HepG2 (cell line): Measurements from ENCODE around the gene UBXN2A. TPM values are rescaled to one million over a fixed set of nuclear protein-coding genes. Genes with fewer than 3 reads are reported as not detected.

ENCODE experiments used
- ATAC-seq: fragments of 200-7000 bp; cut with Tn5 transposase; 3 replicates; pipeline ENCODE4 v1.9.1; 2020; ENCODE audit warnings: mild to moderate bottlenecking, moderate library complexity
- BruUV-seq: library from RNA; stranded (reverse); fragments of 400-500 nt; replicated peaks from 2 replicates; lab custom pipeline; 2021; lab: Mats Ljungman, UMichigan
- CTCF ChIA-PET: fragments of 300-600 bp; formaldehyde crosslinking; extraction: SDS; loops from one replicate; lab custom pipeline; 2021; ENCODE audit warnings: low total read pairs, inconsistent platforms, low intra/inter-chr PET ratio; lab: Yijun Ruan, JAX
- POLR2A ChIA-PET: fragments of 350-600 bp; sonication (Branson Sonifier 250); formaldehyde crosslinking; loops from one replicate; lab custom pipeline; 2020; ENCODE audit warnings: antibody characterized with exemption, inconsistent platforms; lab: Yijun Ruan, JAX
- DNase-seq: peaks from one replicate; pipeline ENCODE4 v3.0.0-alpha.2; 2015; ENCODE audit warnings: low spot score
- FAIRE-seq: peaks from 3 replicates; lab custom pipeline; 2011; peaks lifted over from hg19 to GRCh38; lab: Jason Lieb, UNC
- H2AFZ ChIP-seq: one replicate; pipeline ENCODE4 v1.6.1; 2011; ENCODE audit warnings: low read length, inconsistent platforms
- H3K27ac ChIP-seq: fragments of 300-600 bp; 3 replicates; pipeline ENCODE4 v1.8.0; 2011; ENCODE audit warnings: mixed run types, mild to moderate bottlenecking, mixed read lengths, low read length, inconsistent platforms; ENCODE audit not compliant: insufficient read depth; ENCODE audit errors: extremely low read length
- H3K27me3 ChIP-seq, 2 experiments: fragments of 200-600 bp in 1 of 2; 2 replicates in 1 of 2; 3 replicates in 1 of 2; pipeline versions ENCODE4 v1.6.0 to v1.8.0; 2011; ENCODE audit warnings: low read length in 2 of 2, mild to moderate bottlenecking in 2 of 2, moderate library complexity in 2 of 2, inconsistent platforms in 1 of 2; ENCODE audit not compliant: insufficient read depth in 2 of 2, control insufficient read depth in 1 of 2
- H3K36me3 ChIP-seq, 2 experiments: fragments of 200-600 bp in 1 of 2; replicated peaks in 1 of 2; 2 replicates in 1 of 2; 3 replicates in 1 of 2; pipeline versions ENCODE4 v1.5.1 to v1.8.0; 2011; ENCODE audit warnings: low read length in 2 of 2, inconsistent platforms in 1 of 2; ENCODE audit not compliant: insufficient read depth in 2 of 2, control insufficient read depth in 1 of 2
- H3K4me1 ChIP-seq: 2 replicates; pipeline ENCODE4 v1.5.1; 2012; ENCODE audit warnings: low read length, inconsistent platforms; ENCODE audit not compliant: insufficient read depth
- H3K4me2 ChIP-seq: 2 replicates; pipeline ENCODE4 v1.6.0; 2011; ENCODE audit warnings: low read depth, low read length, inconsistent platforms
- H3K4me3 ChIP-seq, 3 experiments: fragments of 200-600 bp in 1 of 3; sonication (generic), shearing (Covaris generic) in 1 of 3; replicated peaks in 1 of 3; 2 replicates each; pipeline ENCODE4 v1.5.1; 2011 to 2016; ENCODE audit warnings: low read length in 3 of 3, inconsistent platforms in 2 of 3, low read depth in 2 of 3, mild to moderate bottlenecking in 2 of 3, control low read depth in 1 of 3, mixed read lengths in 1 of 3; ENCODE audit not compliant: insufficient read depth in 1 of 3
- H3K79me2 ChIP-seq: one replicate; pipeline ENCODE4 v1.6.1; 2011; ENCODE audit warnings: low read length, inconsistent platforms; ENCODE audit not compliant: insufficient read depth
- H3K9ac ChIP-seq: 2 replicates; pipeline ENCODE4 v1.6.0; 2011; ENCODE audit warnings: mild to moderate bottlenecking, low read depth, low read length, inconsistent platforms; ENCODE audit not compliant: insufficient read depth
- H3K9me3 ChIP-seq: 2 replicates; pipeline ENCODE4 v1.5.1; 2012; ENCODE audit warnings: mild to moderate bottlenecking, low read length
- H4K20me1 ChIP-seq: 2 replicates; pipeline ENCODE4 v1.6.0; 2011; ENCODE audit warnings: inconsistent platforms, mild to moderate bottlenecking, low read length, moderate library complexity; ENCODE audit not compliant: insufficient read depth
- AGO2 ChIP-seq: fragments of 200-400 bp; formaldehyde crosslinking; optimal IDR thresholded peaks from 2 replicates; pipeline ENCODE3; 2017; ENCODE audit warnings: mild to moderate bottlenecking, low read depth, low read length, moderate library complexity
- ESRRA ChIP-seq: sonication (generic); formaldehyde crosslinking; IDR thresholded peaks from 2 replicates; pipeline ENCODE4 v1.5.1; 2020; ENCODE audit warnings: mild to moderate bottlenecking, low read depth, missing genetic modification reagents
- ETV5 ChIP-seq: IDR thresholded peaks from 2 replicates; pipeline ENCODE4 v1.6.1; 2018; ENCODE audit warnings: missing biosample characterization, missing genetic modification reagents, inconsistent platforms, borderline replicate concordance
- FOXA1 ChIP-seq, 2 experiments: fragments of 450-650 bp in 1 of 2; sonication (generic) in 1 of 2; formaldehyde crosslinking in 1 of 2; IDR thresholded peaks; 2 replicates each; pipeline versions ENCODE4 v1.4.0 to v1.6.1; 2016 to 2020; ENCODE audit warnings: missing genetic modification reagents in 1 of 2
- LCORL ChIP-seq, 2 experiments: fragments of 450-650 bp in 1 of 2; sonication (generic) in 1 of 2; formaldehyde crosslinking in 1 of 2; IDR thresholded peaks; 2 replicates each; pipeline versions ENCODE4 v1.5.0 to v1.6.1; 2017 to 2020; ENCODE audit warnings: antibody characterized with exemption in 1 of 2, missing genetic modification reagents in 1 of 2
- MED13 ChIP-seq: sonication (generic); formaldehyde crosslinking; IDR thresholded peaks from 2 replicates; pipeline ENCODE4 v1.5.0; 2020; ENCODE audit warnings: missing genetic modification reagents
- MED8 ChIP-seq: sonication (generic); formaldehyde crosslinking; IDR thresholded peaks from 2 replicates; pipeline ENCODE4 v1.8.1; 2023; ENCODE audit warnings: mild to moderate bottlenecking, missing genetic modification reagents; ENCODE audit not compliant: insufficient replicate concordance
- MEF2D ChIP-seq: sonication (generic); formaldehyde crosslinking; IDR thresholded peaks from 2 replicates; pipeline ENCODE4 v1.5.1; 2020; ENCODE audit warnings: mild to moderate bottlenecking, missing genetic modification reagents
- MTA1 ChIP-seq: sonication (generic); formaldehyde crosslinking; IDR thresholded peaks from 2 replicates; pipeline ENCODE4 v1.4.0; 2020; ENCODE audit warnings: missing genetic modification reagents, mild to moderate bottlenecking, borderline replicate concordance
- NFE2L2 ChIP-seq: fragments of 150-350 bp; IDR thresholded peaks from 2 replicates; pipeline ENCODE4 v1.6.1; 2014; ENCODE audit warnings: low read length
- RXRB ChIP-seq: IDR thresholded peaks from 2 replicates; pipeline ENCODE4 v1.6.1; 2016; ENCODE audit warnings: borderline replicate concordance, missing genetic modification reagents, missing compliant biosample characterization
- TBP ChIP-seq: sonication (generic); formaldehyde crosslinking; IDR thresholded peaks from 2 replicates; pipeline ENCODE4 v1.5.0; 2020; ENCODE audit warnings: missing genetic modification reagents
- ZBTB20 ChIP-seq: sonication (generic); formaldehyde crosslinking; IDR thresholded peaks from 2 replicates; pipeline ENCODE4 v1.8.1; 2023; ENCODE audit warnings: missing genetic modification reagents, low read depth, mild to moderate bottlenecking, borderline replicate concordance
- ZMYM3 ChIP-seq: sonication (generic); formaldehyde crosslinking; IDR thresholded peaks from 2 replicates; pipeline ENCODE4 v1.5.1; 2020; ENCODE audit warnings: mild to moderate bottlenecking, missing genetic modification reagents
- ZNF18 ChIP-seq: sonication (generic); formaldehyde crosslinking; IDR thresholded peaks from 2 replicates; pipeline ENCODE4 v1.8.0; 2022; ENCODE audit warnings: mild to moderate bottlenecking, missing genetic modification reagents; ENCODE audit not compliant: insufficient replicate concordance
- ZNF24 ChIP-seq: fragments of 450-650 bp; IDR thresholded peaks from 2 replicates; pipeline ENCODE4 v1.6.1; 2017; ENCODE audit warnings: antibody characterized with exemption, mild to moderate bottlenecking
- ZNF816 ChIP-seq: sonication (generic); formaldehyde crosslinking; IDR thresholded peaks from 2 replicates; pipeline ENCODE4 v1.8.0; 2022; ENCODE audit warnings: missing genetic modification reagents, mild to moderate bottlenecking, borderline replicate concordance
- WGBS: methylation state at CpG from one replicate; pipeline ENCODE4 v1.1.6; 2017; ENCODE audit warnings: low lambda C conversion rate; 5-methylcytosine and 5-hydroxymethylcytosine counted together
- in situ Hi-C: cut with HindIII; loops from 2 replicates; pipeline ENCODE4 v1.10.0; 2017; ENCODE audit warnings: low pct_unique_long_range_greater_than_20kb; ENCODE audit not compliant: extremely low pct_ligation_motif_present
- intact Hi-C: fragments of 100-400 bp; cut with micrococcal nuclease; formaldehyde crosslinking; loops from one replicate; pipeline ENCODE4 v1.10.0; 2022; ENCODE audit not compliant: unreplicated experiment
- polyA plus RNA-seq, 8 experiments: library from polyadenylated mRNA; depleted of rRNA in 3 of 8; stranded (reverse) in 7 of 8; unstranded in 1 of 8; fragments of >200 nt; fragmentation: Illumina TruSeq in 4 of 8; extraction: Trizol in 4 of 8; gene quantifications; 2 replicates each; pipeline versions ENCODE4 v1.2.1 to v1.2.3, GENCODE V29; 2011 to 2016; ENCODE audit warnings: low read depth in 4 of 8, missing spikeins in 1 of 8, mixed read lengths in 1 of 8; ENCODE audit not compliant: insufficient read depth in 1 of 8
- total RNA-seq, 5 experiments: library from RNA; depleted of rRNA; stranded (reverse); fragments of >200 nt; fragmentation: Illumina TruSeq; extraction: Trizol; gene quantifications; 2 replicates each; pipeline ENCODE4 v1.2.3, GENCODE V29; 2016; ENCODE audit warnings: low read depth in 1 of 5
- TF ChIP-seq, protein P1 (sequence below): IDR thresholded peaks from 2 replicates; pipeline ENCODE4 v1.6.1; 2016; ENCODE audit warnings: low read depth
- TF ChIP-seq, protein P2 (sequence below): sonication (generic); formaldehyde crosslinking; IDR thresholded peaks from 2 replicates; pipeline ENCODE4 v1.4.0; 2020; ENCODE audit warnings: missing genetic modification reagents

The UBXN2A gene
- total and polyA plus RNA-seq, 2 of the 13 experiments (the other 11 are each of a cell fraction or from before 2014, with no cell fraction given), result 8.3 to 20.9 TPM

DNA sequence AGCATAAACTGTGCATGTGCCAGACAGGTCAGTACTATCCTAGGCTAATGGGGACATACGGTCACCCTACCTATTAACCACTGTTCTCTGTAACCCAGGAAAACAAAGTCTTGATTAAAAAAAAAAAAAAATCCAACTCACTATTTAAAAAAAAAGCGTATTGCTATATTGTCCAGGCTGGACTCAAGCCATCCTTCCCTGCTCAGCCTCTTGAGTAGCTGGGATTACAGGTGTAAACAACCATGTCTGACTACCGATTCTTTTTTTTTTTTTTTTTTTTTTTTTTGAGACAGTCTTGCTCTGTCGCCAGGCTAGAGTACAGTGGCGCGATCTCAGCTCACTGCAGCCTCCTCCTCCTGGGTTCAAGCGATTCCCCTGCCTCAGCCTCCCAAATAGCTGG is 24.9 kb upstream of the UBXN2A start (continued):
- TF ChIP-seq ZNF18 (no peak), TBP (CRISPR knock-in tag) (no peak), MED13 (CRISPR knock-in tag) (no peak), AGO2 (no peak)

GRCh38 chr2:23916727-23917405 is 23.4 kb upstream of the UBXN2A start:
- POLR2A ChIA-PET, result interaction anchor here (2.6 kb wide), 1 partner anchor 11 kb away, joined by 37 read pairs; the partner anchor contains the start of gene ATAD2B
- Histone ChIP-seq H3K27ac (peak overlapping the region; percentile 50), H3K4me3 (no peak overlapping the region), H2AFZ (no peak overlapping the region), H4K20me1 (no peaks in the 10 kb centered on the region), H3K9ac (no peak overlapping the region), H3K4me1 (peaks cover 48% of the 10 kb centered on the region), H3K4me2 (peak overlapping the region; percentile 13), H3K79me2 (peaks cover 96% of the 10 kb centered on the region), H3K36me3 (no peaks in the 10 kb centered on the region), H3K9me3 (no peaks in the 10 kb centered on the region), H3K27me3 (no peaks in the 10 kb centered on the region)
- FAIRE-seq, result peak; percentile 66
- DNase-seq, result peak; percentile 73
- no TSS peak for BruUV-seq
- WGBS, result 74% methylated on average over 3 of the region's 3 CpGs
- peak; percentile 75 for ATAC-seq
- intact Hi-C loops (no loop called here), in situ Hi-C loops (no loop called here)
- CTCF ChIA-PET, result no interaction called here
- TF ChIP-seq MED8 (CRISPR knock-in tag) (no peak), FOXA1 (IDR thresholded peaks at IDR 0.05) (no peak), FOXA1 (CRISPR knock-in tag; IDR thresholded peaks at IDR 0.05) (peak; percentile 16), ZNF24 (peak; percentile 80), NFE2L2 (peak; percentile 56; the same call in 1 of the 2 replicates), ZMYM3 (CRISPR knock-in tag) (0 out of 2 replicates have a peak, but pooled peaks have one; percentile 16), ETV5 (CRISPR knock-in tag) (peak; percentile 56; the same call in 1 of the 2 replicates), MEF2D (0 out of 2 replicates have a peak, but pooled peaks have one; percentile 23), RXRB (CRISPR knock-in tag) (peak; percentile 68; the same call in 1 of the 2 replicates), ESRRA (CRISPR knock-in tag) (no peak), ZBTB20 (CRISPR knock-in tag) (peak; percentile 38; the same call in 1 of the 2 replicates), MTA1 (no peak), ZNF816 (CRISPR knock-in tag) (no peak), LCORL (IDR thresholded peaks at IDR 0.05) (no peak), LCORL (CRISPR knock-in tag; IDR thresholded peaks at IDR 0.05) (0 out of 2 replicates have a peak, but pooled peaks have one; percentile 22)
- TF ChIP-seq, protein P1, sequence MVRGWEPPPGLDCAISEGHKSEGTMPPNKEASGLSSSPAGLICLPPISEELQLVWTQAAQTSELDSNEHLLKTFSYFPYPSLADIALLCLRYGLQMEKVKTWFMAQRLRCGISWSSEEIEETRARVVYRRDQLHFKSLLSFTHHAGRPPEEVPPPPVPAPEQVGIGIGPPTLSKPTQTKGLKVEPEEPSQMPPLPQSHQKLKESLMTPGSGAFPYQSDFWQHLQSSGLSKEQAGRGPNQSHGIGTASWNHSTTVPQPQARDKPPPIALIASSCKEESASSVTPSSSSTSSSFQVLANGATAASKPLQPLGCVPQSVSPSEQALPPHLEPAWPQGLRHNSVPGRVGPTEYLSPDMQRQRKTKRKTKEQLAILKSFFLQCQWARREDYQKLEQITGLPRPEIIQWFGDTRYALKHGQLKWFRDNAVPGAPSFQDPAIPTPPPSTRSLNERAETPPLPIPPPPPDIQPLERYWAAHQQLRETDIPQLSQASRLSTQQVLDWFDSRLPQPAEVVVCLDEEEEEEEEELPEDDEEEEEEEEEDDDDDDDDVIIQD (CRISPR knock-in tag), result peak; percentile 30; the same call in 1 of the 2 replicates
- TF ChIP-seq, protein P2, sequence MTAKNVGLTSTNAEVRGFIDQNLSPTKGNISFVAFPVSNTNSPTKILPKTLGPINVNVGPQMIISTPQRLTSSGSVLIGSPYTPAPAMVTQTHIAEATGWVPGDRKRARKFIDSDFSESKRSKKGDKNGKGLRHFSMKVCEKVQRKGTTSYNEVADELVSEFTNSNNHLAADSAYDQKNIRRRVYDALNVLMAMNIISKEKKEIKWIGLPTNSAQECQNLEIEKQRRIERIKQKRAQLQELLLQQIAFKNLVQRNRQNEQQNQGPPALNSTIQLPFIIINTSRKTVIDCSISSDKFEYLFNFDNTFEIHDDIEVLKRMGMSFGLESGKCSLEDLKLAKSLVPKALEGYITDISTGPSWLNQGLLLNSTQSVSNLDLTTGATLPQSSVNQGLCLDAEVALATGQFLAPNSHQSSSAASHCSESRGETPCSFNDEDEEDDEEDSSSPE (CRISPR knock-in tag), result no peak
